D721Med (cell line): ENCODE measurements around the gene CPZ.

Experiments used
- DNase-seq: peaks from one replicate; pipeline ENCODE4 v3.0.0; 2011; ENCODE audit warnings: low spot score; ENCODE audit not compliant: insufficient read length
- FAIRE-seq: peaks from 2 replicates; lab custom pipeline; 2011; peaks lifted over from hg19 to GRCh38; lab: Jason Lieb, UNC
- CTCF ChIP-seq: IDR thresholded peaks from 2 replicates; pipeline ENCODE4 v1.5.1; 2012; ENCODE audit warnings: mild to moderate bottlenecking, control low read depth; ENCODE audit not compliant: insufficient read depth; ENCODE audit errors: missing control alignments

The CPZ gene

GRCh38 chr4:8592366-8593263 lies at the start of gene CPZ:
CPZ (plus strand) TSS chr4:8592765; CDS start chr4:8592834, 69 bp downstream.
- no peak for FAIRE-seq
- no peak for TF ChIP-seq CTCF
- DNase-seq: no peak

- no peak for DNase-seq
- FAIRE-seq: no peak
Observed at GRCh38 chr4:8542776-8543525, 49.6 kb upstream of the CPZ start.

GRCh38 chr4:8543623-8544022 lies 48.9 kb upstream of the CPZ start:
- TF ChIP-seq CTCF: no peak
- no peak for FAIRE-seq

More at GRCh38 chr4:8542776-8543525, 49.6 kb upstream of the CPZ start:
- TF ChIP-seq CTCF: no peak

GRCh38 chr4:8544282-8544681 lies 48.3 kb upstream of the CPZ start:
- no peak for FAIRE-seq
- no peak for TF ChIP-seq CTCF
- no peak for DNase-seq

More at GRCh38 chr4:8543623-8544022, 48.9 kb upstream of the CPZ start:
- DNase-seq: no peak

- no peak for DNase-seq
- FAIRE-seq: no peak
- no peak for TF ChIP-seq CTCF
Observed at GRCh38 chr4:8544741-8545438, 47.7 kb upstream of the CPZ start.

GRCh38 chr4:8545439-8545765 lies 47.2 kb upstream of the CPZ start:
- no peak for FAIRE-seq
- TF ChIP-seq CTCF: no peak
- DNase-seq: no peak
